Progenitor cell of endocrine pancreas (in vitro differentiated cells): ENCODE results near the gene STAG1. TPM values are rescaled to one million over a fixed set of nuclear protein-coding genes. Genes with fewer than 3 reads are reported as not detected.
"Not testable (repeated sequence)": the region's sequence is repeated elsewhere in the genome, so short reads cannot be mapped to it uniquely, and the experiment has no call there.

Source experiments
- DNase-seq: peaks from one replicate; pipeline ENCODE4 v3.0.0; 2021; ENCODE audit warnings: low spot score; ENCODE audit not compliant: unreplicated experiment
- H3K27ac Mint-ChIP-seq: 2 replicates; pipeline ENCODE4 v1.8.0; 2021; ENCODE audit warnings: mild to moderate bottlenecking, moderate library complexity, mixed read lengths
- H3K27me3 Mint-ChIP-seq: 2 replicates; pipeline ENCODE4 v1.8.0; 2021; ENCODE audit warnings: mixed read lengths
- H3K36me3 Mint-ChIP-seq: 2 replicates; pipeline ENCODE4 v1.8.0; 2022; ENCODE audit warnings: mixed read lengths; ENCODE audit not compliant: insufficient read depth
- H3K4me1 Mint-ChIP-seq: 2 replicates; pipeline ENCODE4 v1.8.0; 2021; ENCODE audit warnings: low read depth, mixed read lengths
- H3K4me3 Mint-ChIP-seq: 2 replicates; pipeline ENCODE4 v1.8.0; 2021; ENCODE audit warnings: low read depth, mild to moderate bottlenecking, moderate library complexity, mixed read lengths
- H3K9me3 Mint-ChIP-seq: 2 replicates; pipeline ENCODE4 v1.8.0; 2021; ENCODE audit warnings: low read depth, mixed read lengths
- CTCF ChIP-seq: fragments of 200-600 bp; sonication (generic); IDR thresholded peaks from one replicate; pipeline ENCODE4 v1.5.0; 2021; ENCODE audit warnings: antibody characterized with exemption, mild to moderate bottlenecking; ENCODE audit not compliant: unreplicated experiment
- total RNA-seq: library from RNA; stranded (reverse); gene quantifications from 2 replicates; pipeline ENCODE4 v1.2.1, GENCODE V29; 2021

The STAG1 gene
- total RNA-seq, 1 donor from 2014 or later: 46.4 TPM

GRCh38 chr3:136626493-136626892, 125.7 kb downstream of the STAG1 start:
- Mint-ChIP-seq H3K9me3 (peaks cover 8% of the 10 kb centered on the region), H3K36me3 (peaks cover 20% of the 10 kb centered on the region), H3K4me1 (peaks cover 27% of the 10 kb centered on the region), H3K4me3 (no peak overlapping the region), H3K27ac (peak overlapping the region; percentile 96), H3K27me3 (no peaks in the 10 kb centered on the region)
- DNase-seq: no peak
- no peak for TF ChIP-seq CTCF

- DNase-seq: no peak
Measured at GRCh38 chr3:136624894-136625815, 127.0 kb downstream of the STAG1 start.

GRCh38 chr3:136624371-136624770, 127.8 kb downstream of the STAG1 start:
- no peak for DNase-seq
- Mint-ChIP-seq H3K4me3 (no peak overlapping the region), H3K27ac (peak overlapping the region; percentile 90), H3K27me3 (no peaks in the 10 kb centered on the region), H3K9me3 (peaks cover 8% of the 10 kb centered on the region), H3K36me3 (peaks cover 23% of the 10 kb centered on the region), H3K4me1 (peaks cover 27% of the 10 kb centered on the region)
- TF ChIP-seq CTCF: no peak

More at GRCh38 chr3:136624894-136625815, 127.0 kb downstream of the STAG1 start:
- peaks cover 27% of the 10 kb centered on the region for H3K4me1 Mint-ChIP-seq
- H3K4me3 Mint-ChIP-seq: peak overlapping the region; percentile 10
- peak overlapping the region; percentile 96 for H3K27ac Mint-ChIP-seq
- H3K27me3 Mint-ChIP-seq: no peaks in the 10 kb centered on the region
- peaks cover 8% of the 10 kb centered on the region for H3K9me3 Mint-ChIP-seq
- H3K36me3 Mint-ChIP-seq: peaks cover 23% of the 10 kb centered on the region
- no peak for TF ChIP-seq CTCF

GRCh38 chr3:136621628-136622027, 130.6 kb downstream of the STAG1 start:
- peaks cover 14% of the 10 kb centered on the region for H3K9me3 Mint-ChIP-seq
- peaks cover 29% of the 10 kb centered on the region for H3K36me3 Mint-ChIP-seq
- H3K4me3 Mint-ChIP-seq: no peak overlapping the region
- no peak for TF ChIP-seq CTCF
- H3K27ac Mint-ChIP-seq: no peak overlapping the region
- no peaks in the 10 kb centered on the region for H3K27me3 Mint-ChIP-seq
- no peak for DNase-seq
- H3K4me1 Mint-ChIP-seq: peaks cover 23% of the 10 kb centered on the region

GRCh38 chr3:136620436-136620835, 131.7 kb downstream of the STAG1 start:
- H3K4me3 Mint-ChIP-seq: no peak overlapping the region
- no peaks in the 10 kb centered on the region for H3K27me3 Mint-ChIP-seq
- peaks cover 28% of the 10 kb centered on the region for H3K36me3 Mint-ChIP-seq
- no peak for DNase-seq
- H3K27ac Mint-ChIP-seq: no peak overlapping the region
- H3K9me3 Mint-ChIP-seq: peaks cover 11% of the 10 kb centered on the region
- no peak for TF ChIP-seq CTCF
- H3K4me1 Mint-ChIP-seq: peaks cover 15% of the 10 kb centered on the region

GRCh38 chr3:136617969-136618525, 134.1 kb downstream of the STAG1 start:
- H3K27ac Mint-ChIP-seq, H3K27me3 Mint-ChIP-seq, H3K4me1 Mint-ChIP-seq, DNase-seq, H3K9me3 Mint-ChIP-seq, H3K4me3 Mint-ChIP-seq: not testable (repeated sequence)
- H3K36me3 Mint-ChIP-seq: peaks cover 24% of the 10 kb centered on the region
